Fibroblast of lung (primary cell): ENCODE data around the gene ITGBL1.

Experiments
- CTCF ChIP-seq, 2 donors: IDR thresholded peaks in 1 of 2; conservative IDR thresholded peaks in 1 of 2; 1 replicate in 1 of 2; 2 replicates in 1 of 2; pipeline ENCODE4 v1.5.1; 2011 to 2012; ENCODE audit warnings: low read length in 2 of 2, control low read depth in 1 of 2, inconsistent platforms in 1 of 2, low read depth in 1 of 2, mild to moderate bottlenecking in 1 of 2
- EZH2 ChIP-seq: IDR thresholded peaks from 2 replicates; pipeline ENCODE4 v1.5.1; 2012; ENCODE audit warnings: low read length, control low read depth, mild to moderate bottlenecking; ENCODE audit errors: missing control alignments

- TF ChIP-seq CTCF (conservative IDR thresholded peaks at IDR 0.05 in 1 of 2, IDR thresholded peaks at IDR 0.05 in 1 of 2; ENCODE audit: low read depth in 1 of 2, low read length in 2 of 2) (no peak), EZH2 (no peak)
Observed at GRCh38 chr13:101520672-101521071, 68.2 kb downstream of the ITGBL1 start.
